ENCODE results near the gene ATP5F1D.

DNA sequence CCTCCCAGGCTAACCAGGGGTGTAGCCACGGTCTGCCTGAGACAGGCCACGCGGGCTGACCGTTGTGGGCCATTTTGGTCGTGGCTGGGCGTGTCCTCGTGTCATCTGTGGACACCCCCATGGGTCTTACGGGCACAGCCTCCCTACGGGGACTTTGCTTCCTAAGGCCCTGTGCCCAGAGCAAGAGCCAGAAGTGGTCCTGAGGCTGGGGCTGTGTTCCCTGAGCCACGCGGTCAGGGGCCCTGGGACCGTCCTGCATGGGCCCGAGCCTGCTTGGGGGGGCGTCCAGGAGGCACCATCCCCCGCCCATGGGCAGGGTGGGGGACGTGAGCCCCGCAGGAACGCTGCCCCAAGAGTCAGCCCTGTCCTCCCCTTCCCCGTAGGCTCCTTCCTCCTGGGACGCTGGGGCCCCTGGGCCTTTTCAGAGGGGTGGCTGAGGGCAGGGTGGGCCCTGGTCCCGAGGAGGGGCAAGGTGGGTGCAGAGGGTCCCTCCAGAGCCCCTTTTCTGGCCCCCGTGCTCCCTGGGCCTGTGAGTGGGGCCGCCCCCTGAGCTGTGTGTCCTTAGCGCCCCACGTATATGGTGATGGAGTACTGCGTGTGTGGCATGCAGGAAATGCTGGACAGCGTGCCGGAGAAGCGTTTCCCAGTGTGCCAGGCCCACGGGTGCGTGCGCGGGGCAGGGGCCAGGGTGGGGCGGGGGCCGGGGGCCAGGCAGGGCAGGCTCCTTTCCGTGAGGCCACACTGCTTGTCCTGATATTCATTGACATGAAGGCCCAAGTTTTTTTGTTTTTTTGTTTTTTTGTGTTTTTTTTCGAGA, 22.6 kb upstream of the ATP5F1D start:
- TF ChIP-seq POLR2A (IDR thresholded peaks at IDR 0.05): no peak
- no peak for TF ChIP-seq CTCF (IDR thresholded peaks at IDR 0.05)

Measured in adrenal gland (tissue), 5 donors.